HG03060 (cell line): ENCODE measurements around the gene TTC28.

Source experiments
- ATAC-seq: cut with Tn5 transposase; IDR thresholded peaks from one replicate; pipeline ENCODE4 v1.9.1; 2021; ENCODE audit warnings: low read depth, moderate number of reproducible peaks; ENCODE audit not compliant: unreplicated experiment

The TTC28 gene

GRCh38 chr22:28002181-28002700 lies 677.4 kb downstream of the TTC28 start:
- ATAC-seq = no peak

- ATAC-seq = no peak
These were observed 678.3 kb downstream of the TTC28 start for GRCh38 chr22:28001171-28001835.

GRCh38 chr22:28000361-28000760 lies 679.3 kb downstream of the TTC28 start:
- ATAC-seq = no peak

GRCh38 chr22:27999876-28000275 lies 679.8 kb downstream of the TTC28 start:
- ATAC-seq = no peak

GRCh38 chr22:27998511-27999410 lies 680.9 kb downstream of the TTC28 start:
- ATAC-seq = no peak

GRCh38 chr22:27997538-27997937 lies 682.1 kb downstream of the TTC28 start:
- ATAC-seq = no peak

- no peak for ATAC-seq
These were observed 682.7 kb downstream of the TTC28 start for GRCh38 chr22:27996981-27997380.

- no peak for ATAC-seq
These were observed 683.1 kb downstream of the TTC28 start for GRCh38 chr22:27996529-27996925.

GRCh38 chr22:27995801-27996528 lies 683.7 kb downstream of the TTC28 start:
- ATAC-seq = no peak

GRCh38 chr22:27994481-27995331 lies 684.9 kb downstream of the TTC28 start:
- no peak for ATAC-seq

- no peak for ATAC-seq
These were observed 685.8 kb downstream of the TTC28 start for GRCh38 chr22:27993774-27994350.

- ATAC-seq = no peak
These were observed 686.4 kb downstream of the TTC28 start for GRCh38 chr22:27993201-27993635.

GRCh38 chr22:27992294-27993165 lies 687.1 kb downstream of the TTC28 start:
- no peak for ATAC-seq

- ATAC-seq = no peak
These were observed 687.9 kb downstream of the TTC28 start for GRCh38 chr22:27991586-27992293.

GRCh38 chr22:27990879-27991278 lies 688.8 kb downstream of the TTC28 start:
- ATAC-seq = no peak

GRCh38 chr22:27990451-27990840 lies 689.2 kb downstream of the TTC28 start:
- no peak for ATAC-seq

- ATAC-seq = no peak
These were observed 689.7 kb downstream of the TTC28 start for GRCh38 chr22:27989758-27990450.
